22Rv1 (cell line): ENCODE measurements around the gene RPS27L.

Experiments used
- CTCF ChIP-seq: fragments of 450-650 bp; IDR thresholded peaks from 2 replicates; pipeline ENCODE4 v1.5.1; 2017; ENCODE audit warnings: mild to moderate bottlenecking
- ZFX ChIP-seq: fragments of 450-650 bp; IDR thresholded peaks from 2 replicates; pipeline ENCODE4 v1.6.1; 2017; ENCODE audit warnings: antibody characterized with exemption, borderline replicate concordance

- no peak for TF ChIP-seq CTCF
- no peak for TF ChIP-seq ZFX
Measured at GRCh38 chr15:63135281-63135680, 22.0 kb downstream of the RPS27L start.
